GM21447 (cell line): ENCODE results near the gene APH1A.
"Not testable (repeated sequence)": the region's sequence is repeated elsewhere in the genome, so short reads cannot be mapped to it uniquely, and the experiment has no call there.

Experiments
- ATAC-seq: cut with Tn5 transposase; IDR thresholded peaks from one replicate; pipeline ENCODE4 v1.9.1; 2021; ENCODE audit not compliant: unreplicated experiment

APH1A gene

GRCh38 chr1:150268705-150269403 is at the start of gene APH1A:
TSS of gene APH1A (minus strand) at chr1:150269016. CDS start at chr1:150268810, 206 bp downstream.
- peak; percentile 88 for ATAC-seq

- ATAC-seq, result not testable (repeated sequence)
Observed at GRCh38 chr1:150314691-150315090, 45.9 kb upstream of the APH1A start.

- no peak for ATAC-seq
Observed at GRCh38 chr1:150311762-150312161, 42.9 kb upstream of the APH1A start.

- ATAC-seq, result no peak
Observed at GRCh38 chr1:150309758-150310508, 41.1 kb upstream of the APH1A start.

DNA sequence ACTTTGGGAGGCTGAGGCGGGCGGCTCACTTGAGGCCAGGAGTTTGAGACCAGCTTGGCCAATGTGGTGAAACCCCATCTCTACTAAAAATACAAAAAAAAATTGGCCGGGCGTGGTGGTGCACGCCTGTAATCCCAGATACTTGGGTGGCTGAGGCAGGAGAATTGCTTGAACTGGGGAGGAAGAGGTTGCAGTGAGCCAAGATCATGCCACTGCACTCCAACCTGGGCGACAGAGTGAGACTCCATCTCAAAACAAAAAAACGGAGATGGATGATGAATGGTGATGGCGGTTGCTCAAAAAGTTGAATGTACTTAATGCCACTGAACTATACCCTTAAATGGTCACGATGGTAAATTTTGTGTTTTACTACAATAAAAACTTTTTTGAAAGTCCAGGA is 39.8 kb upstream of the APH1A start:
- ATAC-seq, result not testable (repeated sequence)

DNA sequence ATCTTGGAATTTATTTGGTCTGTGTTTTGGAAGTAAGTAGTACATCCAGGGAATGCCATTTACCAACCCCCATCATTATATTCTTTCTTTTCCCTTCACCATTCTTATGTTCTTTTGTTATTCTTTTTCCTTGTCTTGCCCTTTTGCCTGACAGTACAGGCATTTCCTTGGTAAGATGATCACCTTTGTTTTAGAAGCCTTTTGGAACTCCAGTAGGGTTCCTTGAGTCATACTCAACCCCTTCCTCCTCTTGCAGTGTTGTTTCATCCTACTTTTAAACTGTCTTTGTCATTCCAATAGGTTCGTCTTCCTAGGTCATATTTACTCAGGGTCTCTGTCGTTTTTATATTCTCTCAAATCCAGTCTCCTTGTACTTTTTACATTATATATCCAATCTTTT is 34.1 kb upstream of the APH1A start:
- no peak for ATAC-seq

DNA sequence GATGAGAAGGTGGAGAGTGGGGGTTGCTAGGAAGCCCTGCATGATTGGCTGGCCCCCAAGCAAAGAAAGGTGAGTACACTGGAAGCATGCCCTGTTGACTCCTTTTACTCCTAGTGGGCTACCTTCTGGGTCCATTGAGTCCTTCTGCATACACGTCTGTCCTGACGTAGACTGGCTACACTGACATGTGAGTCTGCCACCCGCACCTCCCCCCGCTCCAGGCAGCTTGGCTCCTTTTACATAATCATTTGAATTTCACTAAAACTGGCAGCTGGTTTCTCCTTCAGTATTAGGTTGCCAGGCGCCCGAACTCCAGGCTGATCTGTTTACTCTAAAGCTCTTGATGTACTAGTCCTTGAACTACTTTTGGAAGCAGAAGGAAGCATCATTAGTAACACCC is 33.5 kb upstream of the APH1A start:
- ATAC-seq, result no peak

DNA sequence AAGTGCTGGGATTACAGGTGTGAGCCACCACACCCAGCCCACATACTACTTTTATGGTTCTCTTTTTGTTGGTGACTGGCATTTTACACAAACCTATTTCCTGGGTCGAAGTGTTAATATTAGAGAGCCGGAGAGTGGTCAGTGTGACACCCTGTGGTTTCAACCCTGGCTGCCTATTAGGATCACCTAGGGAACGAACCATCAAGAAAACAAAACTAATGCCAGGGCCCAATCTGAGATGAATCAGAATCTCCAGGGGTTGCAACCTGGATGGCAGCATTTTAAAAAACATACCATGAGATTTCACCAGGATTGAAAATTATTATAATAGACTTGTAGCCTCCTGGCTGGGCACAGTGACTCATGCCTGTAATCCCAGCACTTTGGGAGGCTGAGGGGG is 30.9 kb upstream of the APH1A start:
- no peak for ATAC-seq

DNA sequence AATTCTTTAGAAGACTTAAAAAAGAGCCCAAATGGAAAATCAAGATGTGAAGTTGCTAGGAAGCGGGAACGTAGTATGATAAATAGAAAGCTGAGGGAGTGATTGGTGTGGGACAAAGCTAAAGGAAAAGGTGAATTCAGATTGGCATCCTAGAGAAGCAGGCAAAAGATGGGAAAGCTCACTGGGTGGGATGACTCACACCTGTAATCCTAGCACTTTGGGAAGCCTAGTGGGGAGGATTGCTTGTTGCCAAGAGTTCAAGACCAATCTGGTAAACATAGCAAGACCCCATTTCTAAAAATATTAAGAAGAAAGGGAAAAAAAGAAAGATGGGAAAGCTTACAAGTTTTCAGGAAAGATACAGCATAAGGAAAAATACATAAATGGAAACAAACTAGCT is 26.7 kb upstream of the APH1A start:
- ATAC-seq, result no peak

DNA sequence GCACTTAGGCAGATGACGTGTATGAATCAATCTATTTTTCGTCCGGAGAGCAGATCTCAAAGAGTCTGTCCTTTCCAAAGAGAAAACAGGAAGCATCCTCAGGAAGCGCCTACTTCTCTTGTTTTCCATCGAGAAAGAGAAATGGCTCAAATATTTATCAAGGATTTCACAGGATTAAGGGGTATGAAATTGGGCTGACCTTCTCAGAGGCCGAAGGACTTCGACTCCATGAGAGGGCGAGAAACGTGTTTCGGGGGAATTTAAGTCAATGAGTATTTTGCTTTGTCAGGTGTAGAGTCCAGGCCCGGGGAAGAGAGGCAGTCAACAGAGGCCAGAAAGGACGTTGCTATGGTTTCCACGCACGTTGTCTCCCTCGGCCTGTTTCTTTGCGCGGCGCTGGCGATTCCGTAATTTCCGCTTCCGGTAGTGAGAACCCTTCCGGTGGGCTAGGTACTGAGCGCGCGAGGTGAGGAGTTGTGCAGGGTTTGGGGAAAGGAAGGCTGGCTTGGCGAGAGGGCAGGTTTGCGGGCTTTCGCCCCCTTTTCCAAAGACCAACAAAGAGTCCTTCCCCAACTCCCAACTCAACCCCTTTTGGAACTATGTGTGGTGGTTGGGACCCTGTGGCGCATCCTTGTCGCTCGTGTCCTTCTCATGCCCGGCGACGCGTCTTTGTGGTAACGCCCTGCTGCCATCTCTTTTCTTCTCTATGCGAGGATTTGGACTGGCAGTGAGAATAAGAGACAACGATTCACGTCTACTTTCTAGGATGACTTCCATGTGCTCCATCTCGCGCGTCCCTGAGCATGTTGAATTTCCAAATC is 24.8 kb upstream of the APH1A start, which contains the start of gene MRPS21:
Gene MRPS21, plus strand, starts transcription at position 429 of the 821 bp plus-strand sequence. CDS start 506 bp downstream, outside the sequence.
- ATAC-seq, result peak; percentile 99

GRCh38 chr1:150288822-150289221 is 20.0 kb upstream of the APH1A start:
- ATAC-seq, result no peak

- no peak for ATAC-seq
Observed at GRCh38 chr1:150288382-150288781, 19.6 kb upstream of the APH1A start.

GRCh38 chr1:150283260-150283659 is 14.4 kb upstream of the APH1A start:
- no peak for ATAC-seq

DNA sequence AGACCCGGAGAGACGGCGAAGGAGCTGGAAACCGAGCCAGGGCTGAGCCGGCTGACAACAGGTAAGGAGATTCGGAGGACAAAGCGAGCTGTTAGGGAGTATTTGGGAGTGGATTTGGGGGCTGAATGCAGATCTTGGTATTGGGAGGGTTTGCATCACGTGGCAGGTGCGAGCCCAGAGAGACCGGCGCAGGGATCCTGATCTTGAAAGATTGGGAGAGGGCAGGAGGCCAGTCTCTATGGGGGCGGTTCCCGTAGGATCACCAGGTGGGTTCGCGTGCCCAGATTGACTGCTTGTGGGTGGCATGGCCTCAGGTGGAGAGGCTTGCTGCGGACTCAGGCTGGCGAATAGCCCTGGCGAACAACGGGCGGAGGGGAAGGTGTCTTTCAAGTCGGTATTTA is 13.7 kb upstream of the APH1A start:
- no peak for ATAC-seq

DNA sequence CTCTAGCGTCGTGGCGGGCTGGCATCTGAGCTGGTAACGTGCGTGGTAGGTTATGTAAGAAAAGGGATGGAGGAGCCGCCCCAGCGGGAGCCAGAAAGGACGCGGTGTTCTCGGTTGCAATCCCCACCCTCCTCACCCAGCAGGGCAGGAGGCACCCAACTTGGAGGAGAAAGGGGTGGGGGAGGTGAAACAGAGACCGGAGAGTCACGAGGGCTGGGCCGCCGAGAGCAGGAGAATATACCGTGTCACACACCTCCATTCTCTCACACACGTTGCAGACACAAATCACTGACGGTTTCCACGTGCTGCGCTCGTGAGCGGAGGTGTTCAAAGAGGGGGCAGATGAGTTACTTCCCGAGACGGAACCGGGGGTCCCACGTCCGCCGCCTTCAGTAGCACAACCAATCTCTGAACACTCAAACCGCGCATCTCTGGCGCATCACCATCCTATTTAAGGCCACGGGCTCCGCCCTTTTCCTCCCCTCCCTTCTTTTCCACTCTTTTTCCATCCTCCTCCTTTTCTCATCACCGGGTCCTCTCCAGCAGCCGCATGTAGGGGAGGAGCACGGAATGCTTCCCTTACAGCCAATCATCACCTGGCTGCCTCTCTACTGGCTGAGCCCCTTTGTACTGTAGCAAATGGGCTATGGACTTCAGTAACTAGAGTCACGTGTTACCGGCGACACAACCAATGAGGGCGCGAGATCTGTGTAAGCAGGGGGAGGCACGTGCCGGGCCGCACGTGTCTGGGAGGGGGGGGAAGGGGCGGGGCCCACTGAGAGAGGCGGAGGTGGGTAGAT is 13.1 kb upstream of the APH1A start, which contains the start of gene CIART:
Gene CIART, plus strand, starts transcription at position 797 of the 800 bp plus-strand sequence. CDS start 714 bp downstream, outside the sequence.
- ATAC-seq, result no peak

DNA sequence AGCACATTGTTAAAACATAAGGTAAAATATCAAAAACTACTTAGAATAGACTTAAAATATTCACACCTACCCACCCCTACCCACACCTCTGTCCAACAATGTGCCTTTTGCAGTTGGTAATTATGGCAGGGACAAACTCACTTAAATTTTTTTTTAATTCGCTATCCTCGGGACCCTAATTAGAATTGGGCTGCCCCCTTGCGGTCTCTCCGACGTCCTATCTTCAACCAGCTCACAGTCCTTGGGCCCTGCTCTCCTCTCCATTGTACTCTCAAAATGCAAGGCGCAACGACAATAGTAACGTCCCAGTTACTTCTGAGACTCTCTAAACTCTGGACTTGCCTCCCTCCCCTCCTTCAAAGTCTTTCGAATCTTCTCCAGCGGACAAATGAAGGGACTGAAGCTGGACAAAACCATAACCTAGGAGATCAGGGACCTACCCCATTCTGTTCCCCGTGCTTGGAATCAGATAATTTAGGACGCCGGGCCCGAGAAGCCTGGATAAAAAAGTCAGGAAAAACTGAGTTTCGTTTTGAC is 12.5 kb upstream of the APH1A start:
- ATAC-seq, result no peak

GRCh38 chr1:150280138-150280707 is 11.4 kb upstream of the APH1A start:
- ATAC-seq, result no peak

- no peak for ATAC-seq
Observed at GRCh38 chr1:150273311-150273710, 4.5 kb upstream of the APH1A start.

DNA sequence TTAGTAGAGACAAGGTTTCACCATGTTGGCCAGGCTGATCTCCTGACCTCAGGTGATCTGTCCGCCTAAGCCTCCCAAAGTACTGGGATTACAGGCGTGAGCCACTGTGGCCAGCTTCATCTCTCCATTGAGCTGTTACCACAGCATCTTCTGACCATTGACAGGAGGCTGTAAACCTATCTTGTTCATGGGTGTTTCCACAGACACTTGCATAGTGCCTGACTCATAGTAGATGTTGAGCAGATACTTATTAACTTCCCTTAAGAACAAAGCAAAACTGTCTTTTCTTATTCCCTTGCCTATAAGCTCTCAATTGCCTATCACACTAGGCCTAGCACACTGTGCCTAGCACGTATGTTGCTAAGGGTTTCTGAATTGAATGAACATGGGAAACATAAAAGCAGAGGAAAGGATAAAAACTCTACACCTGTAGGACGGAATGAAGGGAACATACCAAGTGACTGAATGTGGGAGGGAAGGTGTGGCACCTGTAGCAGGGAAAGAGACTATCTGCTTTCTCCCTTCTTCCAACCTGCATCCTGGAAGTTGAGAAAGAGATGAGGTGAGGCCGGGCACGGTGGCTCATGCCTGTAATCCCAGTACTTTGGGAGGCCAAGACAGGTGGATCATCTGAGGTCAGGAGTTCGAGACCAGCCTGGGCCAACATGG is 2.6 kb upstream of the APH1A start:
- ATAC-seq, result no peak
